ENCODE data around the gene KCNIP1.

- TF ChIP-seq POLR2A (IDR thresholded peaks at IDR 0.05; ENCODE audit: low read length) (no peak), GATA1 (IDR thresholded peaks at IDR 0.05; ENCODE audit: low read depth, low read length) (no peak)
Measured at GRCh38 chr5:170716396-170716795, 212.6 kb downstream of the KCNIP1 start.

All from erythroblast (primary cell).